SK-N-SH treated with all-trans-retinoic acid at 6 μM for 48 hours (cell line): ENCODE measurements around the gene RREB1.

ENCODE experiments used
- CREB5 ChIP-seq: fragments of 250-450 bp; sonication (Bioruptor Pico); IDR thresholded peaks from 2 replicates; pipeline ENCODE4 v1.5.1; 2020; ENCODE audit warnings: low read depth, mild to moderate bottlenecking, moderate library complexity
- CSRNP3 ChIP-seq: fragments of 250-450 bp; sonication (Bioruptor Pico); IDR thresholded peaks from 2 replicates; pipeline ENCODE4 v1.5.1; 2021; ENCODE audit warnings: mild to moderate bottlenecking, moderate library complexity
- ESRRG ChIP-seq: fragments of 250-450 bp; sonication (Bioruptor Pico); IDR thresholded peaks from 2 replicates; pipeline ENCODE4 v1.6.1; 2021; ENCODE audit warnings: mild to moderate bottlenecking
- ISL1 ChIP-seq: fragments of 250-450 bp; sonication (Bioruptor Pico); IDR thresholded peaks from 2 replicates; pipeline ENCODE4 v2.1.2; 2022; ENCODE audit warnings: mild to moderate bottlenecking, moderate library complexity
- OSR1 ChIP-seq: fragments of 250-450 bp; sonication (Bioruptor Pico); IDR thresholded peaks from 2 replicates; pipeline ENCODE4 v1.8.0; 2022; ENCODE audit warnings: moderate library complexity, mild to moderate bottlenecking, inconsistent platforms
- PATZ1 ChIP-seq: fragments of 250-450 bp; sonication (Bioruptor Pico); IDR thresholded peaks from 2 replicates; pipeline ENCODE4 v1.8.0; 2020; ENCODE audit warnings: mild to moderate bottlenecking, moderate library complexity, borderline replicate concordance
- TCF4 ChIP-seq: fragments of 250-450 bp; sonication (Bioruptor Pico); IDR thresholded peaks from 2 replicates; pipeline ENCODE4 v1.8.0; 2021; ENCODE audit warnings: mild to moderate bottlenecking, moderate library complexity, borderline replicate concordance
- TOX ChIP-seq: fragments of 250-450 bp; sonication (Bioruptor Pico); IDR thresholded peaks from 2 replicates; pipeline ENCODE4 v1.8.0; 2021; ENCODE audit warnings: mild to moderate bottlenecking, moderate library complexity, borderline replicate concordance
- ZC3H10 ChIP-seq: fragments of 250-450 bp; sonication (Bioruptor Pico); IDR thresholded peaks from 2 replicates; pipeline ENCODE4 v1.5.1; 2021; ENCODE audit warnings: mild to moderate bottlenecking, moderate library complexity
- ZFP30 ChIP-seq: fragments of 450-650 bp; formaldehyde crosslinking; IDR thresholded peaks from 2 replicates; pipeline ENCODE4 v1.5.0; 2022; ENCODE audit warnings: mild to moderate bottlenecking, moderate library complexity
- ZNF8 ChIP-seq: fragments of 450-650 bp; formaldehyde crosslinking; IDR thresholded peaks from 2 replicates; pipeline ENCODE4 v1.5.0; 2020; ENCODE audit warnings: mild to moderate bottlenecking, moderate library complexity

- TF ChIP-seq PATZ1, result no peak
- TF ChIP-seq ZFP30, result no peak
- TF ChIP-seq OSR1 (CRISPR knock-in tag), result no peak
- no peak for TF ChIP-seq ISL1 (CRISPR knock-in tag)
- no peak for TF ChIP-seq TOX (CRISPR knock-in tag)
- no peak for TF ChIP-seq TCF4
- TF ChIP-seq ZC3H10 (CRISPR knock-in tag), result no peak
- TF ChIP-seq ESRRG (CRISPR knock-in tag), result no peak
- no peak for TF ChIP-seq CREB5 (CRISPR knock-in tag)
- no peak for TF ChIP-seq CSRNP3 (CRISPR knock-in tag)
- TF ChIP-seq ZNF8 (CRISPR knock-in tag), result no peak
Measured at GRCh38 chr6:7073082-7073820, 34.5 kb upstream of the RREB1 start.
